GM21786 (cell line): ENCODE data around the gene POMT1.
"Not testable (repeated sequence)": the region's sequence is repeated elsewhere in the genome, so short reads cannot be mapped to it uniquely, and the experiment has no call there.

Experiments used
- ATAC-seq: cut with Tn5 transposase; IDR thresholded peaks from one replicate; pipeline ENCODE4 v1.9.1; 2021; ENCODE audit not compliant: unreplicated experiment

Gene POMT1

DNA sequence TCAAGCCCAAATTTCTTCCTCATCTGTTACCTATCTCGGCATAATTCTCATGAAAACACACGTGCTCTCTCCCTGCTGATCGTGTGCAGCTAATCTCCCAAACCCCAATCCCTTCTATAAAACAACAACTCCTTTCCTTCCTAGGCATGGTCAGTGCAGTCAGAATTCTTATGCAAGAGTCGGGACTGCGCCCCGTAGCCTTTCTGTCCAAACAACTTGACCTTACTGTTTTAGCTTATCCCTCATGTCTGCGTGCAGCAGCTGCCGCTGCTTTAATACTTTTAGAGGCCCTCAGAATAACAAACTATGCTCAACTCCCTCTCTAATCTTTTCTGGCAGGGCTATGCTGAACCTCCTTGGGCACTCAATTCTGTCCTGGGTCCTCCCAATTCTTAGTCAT, 47.7 kb downstream of the POMT1 start:
- not testable (repeated sequence) for ATAC-seq

DNA sequence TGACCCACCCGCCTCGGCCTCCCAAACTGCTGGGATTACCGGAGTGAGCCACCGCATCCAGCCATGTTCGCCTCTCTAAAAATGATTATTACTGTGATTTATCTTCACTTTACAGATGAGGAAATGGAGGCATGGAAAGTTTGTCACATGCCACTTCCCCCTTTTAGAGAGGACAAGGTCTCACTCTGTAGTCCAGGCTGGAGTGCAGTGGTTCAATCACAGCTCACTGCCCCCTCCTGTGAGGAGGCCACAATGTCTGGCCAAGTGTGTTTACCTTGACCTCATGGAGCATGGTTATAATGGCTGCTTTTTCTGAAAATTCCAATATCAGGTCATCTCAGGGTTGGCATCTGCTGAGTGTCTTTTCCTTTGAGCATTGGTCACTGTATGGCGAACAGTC, 49.3 kb downstream of the POMT1 start:
- ATAC-seq: no peak

DNA sequence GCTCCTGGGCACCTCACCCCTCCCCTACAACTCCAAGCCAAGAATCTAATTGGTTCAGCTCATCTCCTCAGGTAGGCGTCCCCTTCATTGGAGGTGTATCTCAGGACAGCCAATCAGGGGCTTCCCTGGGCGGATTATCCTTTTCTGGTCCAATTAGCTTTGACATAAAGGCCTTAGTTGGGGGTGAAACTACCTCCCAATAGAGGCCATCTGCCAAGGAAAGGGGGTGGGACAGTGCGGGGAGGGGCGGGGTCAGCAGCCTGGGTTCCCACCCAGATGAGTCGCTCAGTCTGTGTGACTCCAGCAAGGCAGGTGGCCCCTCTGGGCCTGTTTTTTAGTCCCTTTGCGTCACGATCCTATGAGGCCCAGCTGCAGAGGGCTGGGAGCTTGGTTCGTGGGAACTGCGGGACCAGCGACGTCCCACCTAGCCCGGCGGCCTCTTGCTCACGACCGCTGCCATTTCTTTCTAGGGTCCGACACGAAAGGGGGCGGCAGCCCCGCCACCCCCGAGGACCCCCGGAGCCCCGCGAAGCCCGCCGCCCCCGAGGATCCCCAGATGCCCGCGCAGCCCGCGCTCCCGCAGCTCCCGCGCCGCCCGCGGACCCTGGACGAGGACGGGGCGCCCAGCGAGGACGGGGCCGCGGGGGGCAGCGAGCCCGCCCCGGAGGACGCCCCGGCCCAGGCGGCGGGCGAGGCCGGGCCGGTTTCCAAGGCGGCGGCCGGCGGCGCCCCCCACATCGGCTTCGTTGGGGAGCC, 51.5 kb downstream of the POMT1 start:
- ATAC-seq: no peak

DNA sequence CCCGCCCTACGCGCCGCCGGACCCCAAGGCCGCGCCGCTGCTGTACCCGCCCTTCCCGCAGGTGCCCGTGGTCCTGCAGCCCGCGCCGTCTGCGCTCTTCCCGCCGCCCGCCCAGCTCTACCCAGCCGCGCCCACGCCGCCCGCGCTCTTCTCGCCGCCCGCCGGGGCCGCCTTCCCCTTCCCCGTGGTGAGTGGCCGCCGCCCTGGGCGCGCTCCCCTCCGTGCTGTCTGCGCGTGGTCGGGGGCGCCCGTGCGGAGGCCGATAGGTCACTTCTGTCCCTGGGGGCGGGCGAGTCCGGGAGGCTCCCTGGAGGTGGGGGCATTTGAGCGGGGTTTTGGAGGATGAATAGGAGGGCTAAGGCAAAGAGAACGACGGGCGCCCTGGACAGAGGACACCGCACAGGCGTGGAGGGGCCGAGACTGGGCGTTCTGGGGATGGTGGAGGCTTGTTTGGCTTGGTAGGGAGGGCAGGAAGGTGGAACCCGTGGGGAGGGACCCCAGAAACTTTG, 52.2 kb downstream of the POMT1 start:
- ATAC-seq: no peak

DNA sequence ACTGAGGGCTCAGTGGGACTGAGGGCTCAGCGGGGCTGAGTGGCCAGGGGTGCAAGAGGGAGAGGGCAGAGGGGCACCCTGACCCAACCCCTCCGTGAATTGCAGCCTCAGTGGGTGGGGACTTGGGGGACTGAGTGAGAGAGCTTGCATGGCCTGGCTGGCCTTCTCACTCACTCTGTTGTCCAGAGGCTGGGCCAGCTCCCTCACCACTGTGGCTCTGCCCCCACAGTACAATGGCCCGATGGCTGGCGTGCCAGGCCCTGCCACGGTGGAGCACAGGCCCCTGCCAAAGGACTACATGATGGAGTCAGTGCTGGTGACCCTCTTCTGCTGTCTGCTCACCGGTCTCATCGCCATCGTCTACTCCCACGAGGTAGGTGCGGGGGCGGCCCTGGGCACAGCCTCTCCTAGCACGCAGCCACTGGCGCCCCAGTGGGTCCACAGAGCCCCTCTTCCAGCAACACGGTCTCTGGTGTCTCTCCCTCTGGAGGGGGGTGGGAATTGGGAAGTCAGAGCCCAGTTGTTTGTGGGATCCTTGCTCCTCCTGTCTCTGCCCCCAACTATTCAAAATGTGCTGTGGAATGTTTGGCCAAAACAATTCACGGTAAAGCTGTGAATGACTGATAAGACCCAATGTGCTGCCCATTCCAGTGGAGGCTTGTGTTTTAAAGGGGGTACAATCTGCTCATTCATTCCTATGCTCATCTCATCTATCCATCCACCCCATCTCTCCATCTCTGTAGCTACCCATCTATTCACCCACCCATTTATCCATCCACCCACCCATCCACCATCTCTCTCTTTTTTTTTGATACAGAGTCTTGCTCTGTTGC, 53.3 kb downstream of the POMT1 start:
- ATAC-seq: no peak

DNA sequence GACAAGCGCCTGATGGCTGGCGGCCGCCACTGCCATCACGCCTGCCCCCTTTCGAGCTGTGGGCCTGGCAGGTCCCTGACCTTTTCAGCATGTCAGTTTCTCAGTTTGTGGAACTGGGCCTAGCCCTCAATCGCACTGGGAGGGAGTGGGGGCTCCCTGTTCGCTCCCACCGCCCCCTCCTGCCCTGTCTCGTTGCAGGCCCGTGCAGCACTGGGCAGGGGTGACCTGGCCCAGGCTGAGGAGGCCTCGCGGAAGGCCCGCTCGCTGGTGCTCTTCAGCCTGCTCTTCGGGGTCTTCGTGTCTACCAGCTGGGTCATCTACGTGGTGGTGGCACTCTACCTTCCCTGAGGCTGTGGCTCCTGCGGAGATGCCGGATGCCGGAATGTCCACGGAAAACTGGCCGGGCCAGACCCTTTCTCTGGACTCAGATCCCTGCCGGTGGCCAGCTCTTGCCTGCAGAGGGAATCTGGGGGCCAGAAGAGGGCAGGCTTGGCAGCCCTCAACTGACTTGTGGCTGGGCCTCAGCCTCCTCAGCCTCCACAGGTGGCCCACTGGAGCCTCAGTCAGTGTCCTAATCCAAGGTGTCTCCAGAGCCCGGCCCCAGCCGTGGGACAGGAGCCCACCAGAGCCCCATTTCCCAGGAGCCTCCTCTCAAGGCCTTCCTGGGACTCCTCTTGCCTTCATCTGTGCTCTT, 55.3 kb downstream of the POMT1 start:
- ATAC-seq: no peak

DNA sequence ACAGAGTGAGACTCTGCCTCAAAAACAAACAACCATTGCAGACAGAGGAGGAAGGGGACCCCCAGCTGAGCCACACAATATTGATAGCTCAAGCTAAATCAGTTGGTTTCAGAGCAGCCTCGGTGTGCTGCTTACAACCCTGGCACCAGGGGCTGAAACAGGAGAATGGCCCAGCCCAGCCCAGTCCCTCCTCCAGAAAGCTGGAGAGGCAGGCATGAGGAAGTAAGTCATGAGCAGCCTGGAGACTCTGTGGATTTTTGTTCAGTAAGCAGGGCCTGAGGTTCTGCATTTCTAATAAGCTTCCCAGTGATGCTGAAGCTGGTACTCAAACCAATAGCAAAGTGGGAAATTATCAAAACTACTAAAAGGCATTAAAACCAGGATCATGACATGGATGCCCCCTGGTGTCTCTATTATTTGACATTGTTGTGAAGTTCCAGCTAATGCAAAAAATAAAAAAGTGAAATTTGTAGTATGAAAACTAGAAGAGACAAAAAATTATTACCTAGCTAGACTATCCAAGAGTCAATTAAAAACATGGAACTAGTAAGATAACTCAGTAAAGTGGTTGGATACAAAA, 56.8 kb downstream of the POMT1 start:
- no peak for ATAC-seq

DNA sequence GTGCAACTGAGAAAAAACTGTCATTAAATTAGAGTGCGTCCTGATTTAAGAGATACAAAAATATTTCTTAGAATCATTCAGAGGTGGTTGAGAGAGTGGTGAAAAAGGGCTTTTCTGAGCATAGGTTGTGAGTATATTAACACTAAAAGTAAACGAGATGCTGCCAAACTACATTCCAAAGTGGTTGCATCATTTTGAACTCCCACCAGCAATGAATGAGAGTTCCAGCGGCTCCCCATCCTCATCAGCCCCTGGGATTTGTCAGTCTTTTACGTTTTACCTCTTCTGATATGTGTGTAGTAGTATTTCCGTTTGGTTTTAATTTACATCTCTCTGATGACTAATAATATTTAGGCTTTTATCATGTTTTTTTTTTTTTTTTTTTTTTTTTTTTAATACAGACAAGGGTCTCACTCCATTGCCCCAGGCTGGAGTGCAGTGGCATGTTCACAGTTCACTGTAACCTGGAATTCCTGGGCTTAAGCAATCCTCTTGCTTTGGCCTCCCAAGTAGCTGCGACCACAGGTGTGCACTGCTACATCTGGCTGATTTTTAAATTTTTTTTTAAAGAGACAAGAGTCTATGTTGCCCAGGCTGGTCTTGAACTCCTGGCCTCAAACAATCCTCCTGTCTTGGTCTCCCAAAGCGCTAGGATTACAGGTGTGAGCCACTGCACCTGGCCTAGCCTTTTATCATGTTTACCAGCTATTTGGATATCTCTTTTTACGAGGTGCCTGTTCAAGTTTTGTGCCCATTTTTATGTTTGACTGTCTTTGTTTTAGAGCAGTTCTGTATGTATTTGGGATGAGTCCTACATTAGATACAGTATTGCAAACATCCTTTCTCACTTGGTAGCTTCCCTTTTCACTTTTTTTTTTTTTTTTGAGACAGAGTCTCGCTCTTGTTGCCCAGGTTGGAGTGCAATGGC, 59.6 kb downstream of the POMT1 start:
- ATAC-seq: no peak

DNA sequence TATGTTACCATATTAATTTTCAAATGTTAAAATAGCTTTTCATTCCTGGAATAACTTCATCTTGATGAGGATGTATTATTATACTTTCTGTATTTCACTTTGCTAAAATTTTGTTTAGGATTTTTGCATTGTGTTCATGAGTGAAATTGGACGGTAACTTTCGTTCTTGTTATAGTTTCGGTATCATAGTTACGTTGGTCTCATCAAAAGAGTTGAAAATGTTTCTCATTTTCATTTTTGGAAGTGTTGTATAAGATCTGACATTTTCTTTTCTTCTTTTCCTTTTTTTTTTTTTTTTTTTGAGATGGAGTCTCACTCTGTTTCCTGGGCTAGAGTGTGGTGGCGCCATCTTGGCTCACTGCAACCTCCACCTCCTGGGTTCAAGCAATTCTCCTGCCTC, 62.7 kb downstream of the POMT1 start:
- no peak for ATAC-seq

DNA sequence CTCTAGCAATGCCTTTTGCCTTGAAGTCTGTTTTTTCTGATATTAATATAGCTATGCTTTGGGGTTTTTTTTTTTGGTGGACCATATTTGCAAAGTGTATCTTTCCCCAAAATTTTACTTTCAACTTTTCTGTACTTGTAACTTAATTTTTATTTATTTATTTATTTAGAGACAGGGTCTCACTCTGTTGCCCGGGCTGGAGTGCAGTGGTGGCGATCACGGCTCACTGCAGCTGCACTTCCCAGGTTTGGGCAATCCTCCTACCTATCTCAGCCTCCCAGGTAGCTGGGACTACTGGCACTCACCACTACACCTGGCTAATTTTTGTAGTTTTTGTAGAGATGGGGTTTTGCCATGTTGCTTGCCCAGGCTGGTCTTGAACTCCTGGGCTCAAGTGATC, 63.4 kb downstream of the POMT1 start:
- no peak for ATAC-seq

DNA sequence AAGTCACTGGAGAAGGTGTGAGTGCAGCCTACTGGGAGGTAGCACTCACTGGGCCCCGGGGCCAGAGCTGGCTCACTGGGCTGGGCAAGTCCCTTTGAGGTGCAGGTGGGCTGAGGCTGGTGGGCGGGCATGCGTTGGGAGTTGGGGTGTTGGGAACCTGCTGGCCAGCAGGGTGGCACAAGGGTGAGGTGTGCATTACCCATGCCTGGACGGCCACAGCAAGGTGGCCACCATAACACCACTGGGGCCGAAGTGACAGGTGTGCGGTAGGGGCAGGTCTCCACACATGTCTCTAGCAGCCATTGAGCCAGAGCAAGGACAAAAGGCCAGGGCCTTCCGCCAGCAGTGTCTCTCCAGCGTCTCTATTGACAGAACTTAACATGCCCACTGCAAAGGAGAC, 65.2 kb downstream of the POMT1 start:
- no peak for ATAC-seq
